IMR-90 (cell line): ENCODE measurements around the gene ITSN2. TPM values are rescaled to one million over a fixed set of nuclear protein-coding genes. Genes with fewer than 3 reads are reported as not detected.

Source experiments
- ATAC-seq: fragments of 200-7000 bp; cut with Tn5 transposase; 2 replicates; pipeline ENCODE4 v1.9.1; 2020; ENCODE audit warnings: low read depth, mild to moderate bottlenecking, moderate library complexity
- BruUV-seq: library from RNA; stranded (reverse); fragments of 400-500 nt; replicated peaks from 2 replicates; lab custom pipeline; 2021; lab: Mats Ljungman, UMichigan
- CTCF ChIA-PET: fragments of 300-600 bp; formaldehyde crosslinking; extraction: SDS; loops from one replicate; lab custom pipeline; 2021; ENCODE audit warnings: antibody characterized with exemption; lab: Yijun Ruan, JAX
- POLR2A ChIA-PET: fragments of 300-600 bp; sonication (Branson Sonifier 250); formaldehyde crosslinking; loops from one replicate; lab custom pipeline; 2022; ENCODE audit warnings: antibody characterized with exemption; ENCODE audit not compliant: unreplicated experiment; lab: Charles Lee
- DNase-seq: peaks from one replicate; pipeline ENCODE4 v3.0.0; 2013
- H2AFZ ChIP-seq: replicated peaks from 2 replicates; pipeline ENCODE3; 2013; ENCODE audit warnings: low read length, mild to moderate bottlenecking; ENCODE audit not compliant: poor library complexity
- H2AK5ac ChIP-seq: 2 replicates; pipeline ENCODE4 v1.6.1; 2013; ENCODE audit warnings: low read depth, low read length, inconsistent platforms
- H2AK9ac ChIP-seq: replicated peaks from 2 replicates; pipeline ENCODE3; 2013; ENCODE audit warnings: mild to moderate bottlenecking, low read depth, low read length, moderate library complexity; ENCODE audit not compliant: poor library complexity
- H2BK120ac ChIP-seq: 2 replicates; pipeline ENCODE4 v1.6.1; 2013; ENCODE audit warnings: low read depth, low read length, inconsistent platforms
- H2BK15ac ChIP-seq: 3 replicates; pipeline ENCODE4 v1.6.1; 2013; ENCODE audit warnings: low read depth, low read length, inconsistent platforms
- H2BK20ac ChIP-seq: 2 replicates; pipeline ENCODE4 v1.6.1; 2013; ENCODE audit warnings: low read depth, mild to moderate bottlenecking, inconsistent platforms, low read length, moderate library complexity
- H2BK5ac ChIP-seq: 2 replicates; pipeline ENCODE4 v1.6.1; 2013; ENCODE audit warnings: mild to moderate bottlenecking, low read depth, low read length, inconsistent platforms; ENCODE audit not compliant: poor library complexity, severe bottlenecking
- H3K14ac ChIP-seq: replicated peaks from 2 replicates; pipeline ENCODE4 v1.6.1; 2013; ENCODE audit warnings: low read depth, low read length, inconsistent platforms
- H3K18ac ChIP-seq: 2 replicates; pipeline ENCODE4 v1.6.1; 2013; ENCODE audit warnings: low read depth, low read length, control low read depth
- H3K23ac ChIP-seq: 2 replicates; pipeline ENCODE4 v1.6.1; 2013; ENCODE audit warnings: low read depth, low read length, inconsistent platforms
- H3K27ac ChIP-seq: 2 replicates; pipeline ENCODE4 v1.5.1; 2013; ENCODE audit warnings: mild to moderate bottlenecking, control low read depth, low read length; ENCODE audit not compliant: insufficient read depth
- H3K27me3 ChIP-seq: 2 replicates; pipeline ENCODE4 v1.6.1; 2013; ENCODE audit warnings: low read length; ENCODE audit not compliant: control insufficient read depth, insufficient read depth
- H3K36me3 ChIP-seq: 2 replicates; pipeline ENCODE4 v1.6.1; 2013; ENCODE audit warnings: low read length, mixed read lengths; ENCODE audit not compliant: control insufficient read depth, insufficient read depth
- H3K4ac ChIP-seq: 2 replicates; pipeline ENCODE4 v1.6.1; 2013; ENCODE audit warnings: low read depth, low read length, inconsistent platforms
- H3K4me1 ChIP-seq: 2 replicates; pipeline ENCODE4 v1.6.1; 2013; ENCODE audit warnings: low read length, mixed read lengths; ENCODE audit not compliant: control insufficient read depth, insufficient read depth
- H3K4me2 ChIP-seq: 2 replicates; pipeline ENCODE4 v1.6.1; 2013; ENCODE audit warnings: low read depth, mild to moderate bottlenecking, control low read depth, low read length, moderate library complexity
- H3K4me3 ChIP-seq: 2 replicates; pipeline ENCODE4 v1.5.1; 2013; ENCODE audit warnings: low read depth, mild to moderate bottlenecking, control low read depth, low read length, moderate library complexity; ENCODE audit not compliant: insufficient read depth
- H3K56ac ChIP-seq: 2 replicates; pipeline ENCODE4 v1.6.1; 2013; ENCODE audit warnings: low read length, inconsistent platforms; ENCODE audit not compliant: insufficient read depth; ENCODE audit errors: extremely low read depth
- H3K79me1 ChIP-seq, 2 experiments: 2 replicates each; pipeline ENCODE4 v1.6.1; 2013; ENCODE audit warnings: low read length in 2 of 2, inconsistent platforms in 1 of 2, low read depth in 1 of 2
- H3K9ac ChIP-seq: 2 replicates; pipeline ENCODE4 v1.6.1; 2013; ENCODE audit warnings: low read depth, low read length, control low read depth
- H3K9me1 ChIP-seq: 2 replicates; pipeline ENCODE4 v1.6.1; 2013; ENCODE audit warnings: low read length, inconsistent platforms; ENCODE audit not compliant: insufficient read depth
- H3K9me3 ChIP-seq: 2 replicates; pipeline ENCODE4 v1.6.1; 2013; ENCODE audit warnings: low read length; ENCODE audit not compliant: control insufficient read depth, insufficient read depth
- H4K20me1 ChIP-seq: 2 replicates; pipeline ENCODE4 v1.6.1; 2013; ENCODE audit warnings: low read length, inconsistent platforms; ENCODE audit not compliant: insufficient read depth
- H4K5ac ChIP-seq: 2 replicates; pipeline ENCODE4 v1.6.1; 2013; ENCODE audit warnings: mild to moderate bottlenecking, low read depth, low read length, control low read depth
- H4K8ac ChIP-seq, 2 experiments: 2 replicates each; pipeline ENCODE4 v1.6.1; 2013; ENCODE audit warnings: low read depth in 2 of 2, low read length in 2 of 2, control low read depth in 1 of 2, inconsistent platforms in 1 of 2
- H4K91ac ChIP-seq: 2 replicates; pipeline ENCODE4 v1.6.1; 2013; ENCODE audit warnings: low read depth, low read length, inconsistent platforms; ENCODE audit not compliant: insufficient read depth
- BHLHE40 ChIP-seq: fragments of 150-350 bp; IDR thresholded peaks from 2 replicates; pipeline ENCODE4 v1.6.1; 2016; ENCODE audit warnings: mild to moderate bottlenecking, low read depth, low read length
- CEBPB ChIP-seq: IDR thresholded peaks from 2 replicates; pipeline ENCODE4 v1.6.1; 2012; ENCODE audit warnings: low read depth, low read length, improper control_type of control experiment
- CHD1 ChIP-seq: IDR thresholded peaks from 2 replicates; pipeline ENCODE4 v1.6.1; 2012; ENCODE audit warnings: low read depth, low read length, improper control_type of control experiment
- FOS ChIP-seq: fragments of 150-350 bp; IDR thresholded peaks from 2 replicates; pipeline ENCODE4 v1.6.1; 2016; ENCODE audit warnings: low read depth, low read length
- MAFK ChIP-seq: IDR thresholded peaks from 2 replicates; pipeline ENCODE4 v1.6.1; 2012; ENCODE audit warnings: low read depth, low read length, improper control_type of control experiment
- MAZ ChIP-seq: IDR thresholded peaks from 2 replicates; pipeline ENCODE4 v1.6.1; 2012; ENCODE audit warnings: low read depth, mild to moderate bottlenecking, low read length, improper control_type of control experiment, moderate library complexity, borderline replicate concordance
- NFE2L2 ChIP-seq: fragments of 150-350 bp; IDR thresholded peaks from 2 replicates; pipeline ENCODE4 v1.6.1; 2016; ENCODE audit warnings: low read depth, mild to moderate bottlenecking, low read length
- RCOR1 ChIP-seq: IDR thresholded peaks from 2 replicates; pipeline ENCODE4 v1.6.1; 2012; ENCODE audit warnings: mild to moderate bottlenecking, low read length, improper control_type of control experiment; ENCODE audit not compliant: insufficient replicate concordance
- RFX5 ChIP-seq: IDR thresholded peaks from 2 replicates; pipeline ENCODE4 v1.8.0; 2012; ENCODE audit warnings: low read depth, mild to moderate bottlenecking, low read length, moderate library complexity
- USF2 ChIP-seq: fragments of 150-350 bp; IDR thresholded peaks from 2 replicates; pipeline ENCODE4 v1.6.1; 2017; ENCODE audit warnings: mild to moderate bottlenecking, antibody characterized with exemption, low read length, low read depth
- WGBS, 2 experiments: methylation state at CpG; one replicate each; pipeline versions ENCODE4 v1.1.5 to v1.1.7; 2013; ENCODE audit warnings: missing lambda C conversion rate in 2 of 2; ENCODE audit not compliant: insufficient read length in 1 of 2; ENCODE audit errors: extremely low coverage in 2 of 2; 5-methylcytosine and 5-hydroxymethylcytosine counted together
- dilution Hi-C: fragments of 300-500 bp; cut with HindIII; formaldehyde crosslinking; loops from one replicate; pipeline ENCODE4 v1.14.3; 2018; ENCODE audit warnings: low sequenced_read_pairs; ENCODE audit not compliant: unreplicated experiment
- in situ Hi-C: fragments of 300-500 bp; cut with MboI; formaldehyde crosslinking; loops from 3 replicates; pipeline ENCODE4 v1.14.3; 2019; ENCODE audit warnings: low sequenced_read_pairs, inconsistent platforms, mixed read lengths
- intact Hi-C: fragments of 100-400 bp; cut with micrococcal nuclease; formaldehyde crosslinking; loops from 2 replicates; pipeline ENCODE4 v1.10.0; 2022
- polyA plus RNA-seq, 3 experiments: library from polyadenylated mRNA; depleted of rRNA; stranded (reverse); fragments of >200 nt; gene quantifications; 2 replicates each; pipeline ENCODE4 v1.2.3, GENCODE V29; 2012; ENCODE audit warnings: low replicate concordance in 1 of 3
- total RNA-seq: library from RNA; depleted of rRNA; stranded (reverse); fragments of >200 nt; gene quantifications from 2 replicates; pipeline ENCODE4 v1.2.3, GENCODE V29; 2012

Gene ITSN2
- total and polyA plus RNA-seq, 2 of the 4 experiments (the other 2 are of a cell fraction) = 10.7 to 17.2 TPM

- no peak overlapping the region for H3K56ac ChIP-seq
- H3K4ac ChIP-seq = no peak overlapping the region
- no peak overlapping the region for H3K23ac ChIP-seq
- no peak overlapping the region for H2AFZ ChIP-seq
- H4K8ac ChIP-seq = no peak overlapping the region
- H2AK9ac ChIP-seq = no peak overlapping the region
- H3K9me3 ChIP-seq = no peaks in the 10 kb centered on the region
- H3K79me1 ChIP-seq = no peaks in the 10 kb centered on the region
- no peak overlapping the region for H2AK5ac ChIP-seq
- no CpG with 5 or more reads among the region's 4 CpGs for WGBS, 2 experiments
- TF ChIP-seq RFX5 = peak; percentile 34; the same call in 1 of the 2 replicates
- no peak for TF ChIP-seq USF2
- no peak for TF ChIP-seq CHD1
- TF ChIP-seq CEBPB = peak; percentile 94
- no peak for TF ChIP-seq MAZ
- no peak for TF ChIP-seq MAFK
- peak; percentile 69 for TF ChIP-seq BHLHE40
- TF ChIP-seq FOS = peak; percentile 52; the same call in 1 of the 2 replicates
- no peak for TF ChIP-seq NFE2L2
- peak; percentile 99 for TF ChIP-seq RCOR1
- no peaks in the 10 kb centered on the region for H3K27me3 ChIP-seq
- no peak overlapping the region for H3K4me2 ChIP-seq
- H3K14ac ChIP-seq = no peak overlapping the region
- H4K91ac ChIP-seq = no peak overlapping the region
- in situ Hi-C loops = no loop called here
- H4K20me1 ChIP-seq = no peaks in the 10 kb centered on the region
- DNase-seq (peak; percentile 97), ATAC-seq (peak; percentile 94)
- H3K18ac ChIP-seq = no peak overlapping the region
- CTCF ChIA-PET = no interaction called here
- H3K9me1 ChIP-seq = no peaks in the 10 kb centered on the region
- H4K5ac ChIP-seq = no peak overlapping the region
- H2BK120ac ChIP-seq = no peak overlapping the region
- dilution Hi-C loops = no loop called here
- H2BK20ac ChIP-seq = no peak overlapping the region
- peaks cover 4% of the 10 kb centered on the region; the same call in 1 of the 2 replicates for H3K4me1 ChIP-seq
- H3K27ac ChIP-seq = no peak overlapping the region
- H2BK15ac ChIP-seq = no peak overlapping the region
- BruUV-seq = no TSS peak
- H2BK5ac ChIP-seq = no peak overlapping the region
- no peak overlapping the region for H3K9ac ChIP-seq
- POLR2A ChIA-PET = no interaction called here
- intact Hi-C loops = no loop called here
- H3K4me3 ChIP-seq = no peak overlapping the region
- peaks cover 15% of the 10 kb centered on the region for H3K36me3 ChIP-seq
These were observed 56.2 kb downstream of the ITSN2 start for GRCh38 chr2:24304098-24304497.
